Measurements from ENCODE around the gene CSKMT. TPM values are rescaled to one million over a fixed set of nuclear protein-coding genes. Genes with fewer than 3 reads are reported as not detected.
"Not testable (repeated sequence)": the region's sequence is repeated elsewhere in the genome, so short reads cannot be mapped to it uniquely, and the experiment has no call there.

The CSKMT gene
- total RNA-seq, 1 donor: 10.8 TPM

GRCh38 chr11:62647609-62648005, 17.5 kb upstream of the CSKMT start:
- no peak for DNase-seq (ENCODE audit: low read depth)
- H3K4me3 ChIP-seq (ENCODE audit: low read depth, low read length): no peak overlapping the region
- TF ChIP-seq, protein P1, sequence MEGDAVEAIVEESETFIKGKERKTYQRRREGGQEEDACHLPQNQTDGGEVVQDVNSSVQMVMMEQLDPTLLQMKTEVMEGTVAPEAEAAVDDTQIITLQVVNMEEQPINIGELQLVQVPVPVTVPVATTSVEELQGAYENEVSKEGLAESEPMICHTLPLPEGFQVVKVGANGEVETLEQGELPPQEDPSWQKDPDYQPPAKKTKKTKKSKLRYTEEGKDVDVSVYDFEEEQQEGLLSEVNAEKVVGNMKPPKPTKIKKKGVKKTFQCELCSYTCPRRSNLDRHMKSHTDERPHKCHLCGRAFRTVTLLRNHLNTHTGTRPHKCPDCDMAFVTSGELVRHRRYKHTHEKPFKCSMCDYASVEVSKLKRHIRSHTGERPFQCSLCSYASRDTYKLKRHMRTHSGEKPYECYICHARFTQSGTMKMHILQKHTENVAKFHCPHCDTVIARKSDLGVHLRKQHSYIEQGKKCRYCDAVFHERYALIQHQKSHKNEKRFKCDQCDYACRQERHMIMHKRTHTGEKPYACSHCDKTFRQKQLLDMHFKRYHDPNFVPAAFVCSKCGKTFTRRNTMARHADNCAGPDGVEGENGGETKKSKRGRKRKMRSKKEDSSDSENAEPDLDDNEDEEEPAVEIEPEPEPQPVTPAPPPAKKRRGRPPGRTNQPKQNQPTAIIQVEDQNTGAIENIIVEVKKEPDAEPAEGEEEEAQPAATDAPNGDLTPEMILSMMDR (IDR thresholded peaks at IDR 0.05; ENCODE audit: insufficient read depth, low read length): no peak

DNA sequence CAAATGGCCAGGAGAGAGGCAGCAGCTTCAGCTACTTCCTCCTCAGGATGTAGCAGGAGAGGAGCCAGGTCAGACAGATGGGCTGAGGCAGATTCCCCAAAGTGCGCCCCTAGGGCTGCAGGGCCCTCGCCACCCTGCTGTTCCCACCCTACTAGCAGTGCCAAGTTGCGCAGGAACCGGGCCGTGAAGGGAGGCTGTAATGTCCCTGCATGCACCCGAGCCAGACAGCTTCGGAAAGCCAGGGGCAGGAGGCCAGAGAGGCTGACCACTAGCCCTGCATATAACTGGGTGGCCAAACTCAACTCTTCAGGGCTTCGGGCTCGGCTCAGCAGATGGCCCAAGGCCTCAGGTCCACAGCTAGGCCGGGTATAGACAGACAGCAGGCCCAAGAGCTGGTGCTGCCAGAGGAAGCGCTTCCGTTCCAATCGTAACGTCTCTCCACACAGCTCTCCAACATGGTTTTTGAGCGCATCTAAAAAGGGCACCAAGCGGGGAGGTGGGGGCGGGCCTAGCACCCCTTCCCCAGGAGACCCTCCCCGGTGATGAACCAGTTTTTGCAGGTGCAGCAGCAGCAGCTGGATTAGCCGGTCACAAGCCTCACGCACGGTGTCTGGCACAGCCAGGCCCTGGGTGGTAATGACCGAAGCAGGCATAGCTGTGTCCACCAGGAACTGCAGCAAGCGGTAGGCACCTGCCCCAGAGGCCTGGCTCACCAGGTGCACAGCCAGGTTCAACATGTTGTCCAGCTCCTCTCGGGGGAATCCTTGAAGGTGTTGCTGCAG, 16.7 kb upstream of the CSKMT start:
- no peak for DNase-seq (ENCODE audit: low read depth)
- TF ChIP-seq, protein P1 (IDR thresholded peaks at IDR 0.05; ENCODE audit: insufficient read depth, low read length): no peak
- H3K4me3 ChIP-seq (ENCODE audit: low read depth, low read length): no peak overlapping the region

GRCh38 chr11:62648967-62649364, 16.1 kb upstream of the CSKMT start:
- no peak for DNase-seq (ENCODE audit: low read depth)
- TF ChIP-seq, protein P1 (IDR thresholded peaks at IDR 0.05; ENCODE audit: insufficient read depth, low read length): no peak

GRCh38 chr11:62649486-62649885, 15.6 kb upstream of the CSKMT start:
- no peak for DNase-seq (ENCODE audit: low read depth)
- TF ChIP-seq, protein P1 (IDR thresholded peaks at IDR 0.05; ENCODE audit: insufficient read depth, low read length): no peak
- no peak overlapping the region for H3K4me3 ChIP-seq (ENCODE audit: low read depth, low read length)

More at GRCh38 chr11:62648967-62649364, 16.1 kb upstream of the CSKMT start:
- no peak overlapping the region for H3K4me3 ChIP-seq (ENCODE audit: low read depth, low read length)

DNA sequence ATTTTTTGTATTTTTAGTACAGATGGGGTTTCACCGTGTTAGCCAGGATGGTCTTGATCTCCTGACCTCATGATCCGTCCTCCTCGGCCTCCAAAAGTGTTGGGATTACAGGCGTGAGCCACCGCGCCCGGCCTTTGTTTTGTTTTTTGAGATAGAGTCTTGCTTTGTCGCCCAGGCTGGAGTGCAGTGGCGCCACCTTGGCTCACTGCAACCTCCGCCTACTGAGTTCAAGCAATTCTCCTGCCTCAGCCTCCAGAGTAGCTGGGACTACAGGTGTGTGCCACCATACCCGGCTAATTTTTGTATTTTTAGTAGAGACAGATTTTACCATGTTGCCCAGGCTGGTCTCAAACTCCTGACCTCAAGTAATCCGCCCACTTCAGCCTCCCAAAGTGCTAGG, 14.8 kb upstream of the CSKMT start:
- not testable (repeated sequence) for H3K4me3 ChIP-seq (ENCODE audit: low read depth, low read length); DNase-seq (ENCODE audit: low read depth)

DNA sequence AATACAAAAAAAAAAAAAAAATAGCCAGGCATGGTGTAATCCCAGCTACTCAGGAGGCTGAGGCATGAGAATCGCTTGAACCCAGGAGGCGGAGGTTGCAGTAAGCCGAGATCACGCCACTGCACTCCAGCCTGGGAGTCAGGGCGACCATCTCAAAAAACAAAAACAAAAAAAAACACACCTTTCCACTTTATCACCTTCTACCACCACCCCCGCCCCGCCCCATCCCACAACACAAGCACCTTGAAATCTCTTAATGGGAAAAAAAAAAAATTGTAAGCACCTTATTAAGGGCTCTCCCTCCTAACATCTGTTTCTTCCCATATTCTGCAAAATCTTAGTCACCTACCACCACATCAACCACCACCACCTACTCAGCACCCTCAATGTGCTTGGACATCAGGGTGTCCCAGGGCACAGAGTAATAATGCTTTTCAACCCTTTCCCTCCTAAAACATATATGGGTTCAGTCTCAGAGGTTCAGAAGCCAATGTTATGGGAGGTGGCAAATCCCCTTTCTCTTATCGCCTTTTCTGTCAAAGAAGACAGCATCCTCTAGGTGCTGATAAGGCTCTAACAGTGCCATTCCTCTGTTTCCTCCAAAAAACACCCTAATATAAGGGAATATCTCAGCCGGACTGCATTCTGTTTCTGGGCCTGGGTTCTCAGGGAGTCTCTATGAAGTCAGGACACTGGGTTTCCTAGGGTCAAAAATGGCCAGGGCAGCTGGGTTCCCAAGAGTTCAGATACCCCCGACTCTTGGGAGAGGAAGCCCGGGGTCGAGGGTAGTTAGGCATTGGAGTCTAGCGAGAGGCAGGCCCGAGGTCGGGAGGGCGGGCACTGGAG, 12.7 kb upstream of the CSKMT start:
- TF ChIP-seq, protein P1 (IDR thresholded peaks at IDR 0.05; ENCODE audit: insufficient read depth, low read length): no peak
- peak overlapping the region; percentile 92 for H3K4me3 ChIP-seq (ENCODE audit: low read depth, low read length)
- DNase-seq (ENCODE audit: low read depth): no peak

DNA sequence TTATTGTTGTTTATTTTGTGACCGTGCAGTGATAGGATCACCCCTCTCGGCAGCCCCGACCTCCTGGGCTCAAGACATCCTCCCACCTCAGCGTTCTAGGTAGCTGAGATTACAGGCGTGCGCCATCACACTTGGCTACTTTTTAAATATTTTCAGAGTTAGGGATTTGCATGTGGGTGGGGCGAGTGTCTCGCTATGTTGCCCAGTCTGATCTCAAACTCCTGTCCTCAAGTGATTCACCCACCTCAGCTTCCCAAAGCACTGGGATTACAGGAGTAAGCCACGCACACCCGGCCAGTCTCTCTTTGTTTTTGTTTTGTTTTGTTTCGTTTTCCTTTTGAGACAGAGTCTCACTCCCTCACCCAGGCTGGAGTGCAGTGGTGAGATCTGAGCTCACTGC, 10.8 kb upstream of the CSKMT start:
- H3K4me3 ChIP-seq (ENCODE audit: low read depth, low read length): no peak overlapping the region
- TF ChIP-seq, protein P1 (IDR thresholded peaks at IDR 0.05; ENCODE audit: insufficient read depth, low read length): no peak
- DNase-seq (ENCODE audit: low read depth): no peak
